HepG2 (cell line): ENCODE results near the gene KIF26B.

Experiments used
- ATAD3A ChIP-seq: sonication (generic); formaldehyde crosslinking; IDR thresholded peaks from 2 replicates; pipeline ENCODE4 v1.4.0; 2020; ENCODE audit warnings: missing genetic modification reagents
- ATF7 ChIP-seq, 2 experiments: fragments of 450-650 bp in 1 of 2; sonication (generic) in 1 of 2; formaldehyde crosslinking in 1 of 2; IDR thresholded peaks; 2 replicates each; pipeline versions ENCODE4 v1.4.0 to v1.6.1; 2016 to 2020; ENCODE audit warnings: antibody characterized with exemption in 1 of 2, mild to moderate bottlenecking in 1 of 2, missing genetic modification reagents in 1 of 2
- CBFB ChIP-seq: sonication (generic); formaldehyde crosslinking; IDR thresholded peaks from 2 replicates; pipeline ENCODE4 v1.4.0; 2020; ENCODE audit warnings: missing genetic modification reagents
- MAX ChIP-seq: IDR thresholded peaks from 2 replicates; pipeline ENCODE4 v1.6.1; 2012; ENCODE audit warnings: inconsistent platforms
- MTA1 ChIP-seq: sonication (generic); formaldehyde crosslinking; IDR thresholded peaks from 2 replicates; pipeline ENCODE4 v1.4.0; 2020; ENCODE audit warnings: missing genetic modification reagents, mild to moderate bottlenecking, borderline replicate concordance
- PRDM15 ChIP-seq: sonication (generic); formaldehyde crosslinking; IDR thresholded peaks from 2 replicates; pipeline ENCODE4 v1.4.0; 2020; ENCODE audit warnings: missing genetic modification reagents
- SALL2 ChIP-seq: sonication (generic); formaldehyde crosslinking; IDR thresholded peaks from 2 replicates; pipeline ENCODE4 v1.8.1; 2023; ENCODE audit warnings: mild to moderate bottlenecking, missing genetic modification reagents, inconsistent platforms
- ZNF766 ChIP-seq: sonication (generic); formaldehyde crosslinking; IDR thresholded peaks from 2 replicates; pipeline ENCODE4 v1.5.0; 2020; ENCODE audit warnings: missing genetic modification reagents, borderline replicate concordance
- ZNF777 ChIP-seq: sonication (generic); formaldehyde crosslinking; IDR thresholded peaks from 2 replicates; pipeline ENCODE4 v1.4.0; 2020; ENCODE audit warnings: missing genetic modification reagents
- TF ChIP-seq, protein P1 (sequence below): sonication (generic); formaldehyde crosslinking; IDR thresholded peaks from 2 replicates; pipeline ENCODE4 v1.4.0; 2020; ENCODE audit warnings: missing genetic modification reagents, borderline replicate concordance
- TF ChIP-seq, protein P2 (sequence below): sonication (generic); formaldehyde crosslinking; IDR thresholded peaks from 2 replicates; pipeline ENCODE4 v1.4.0; 2020; ENCODE audit warnings: mild to moderate bottlenecking, missing genetic modification reagents
- TF ChIP-seq, protein P3 (sequence below): sonication (generic); formaldehyde crosslinking; IDR thresholded peaks from 2 replicates; pipeline ENCODE4 v1.5.0; 2020; ENCODE audit warnings: mild to moderate bottlenecking, missing genetic modification reagents, moderate library complexity

DNA sequence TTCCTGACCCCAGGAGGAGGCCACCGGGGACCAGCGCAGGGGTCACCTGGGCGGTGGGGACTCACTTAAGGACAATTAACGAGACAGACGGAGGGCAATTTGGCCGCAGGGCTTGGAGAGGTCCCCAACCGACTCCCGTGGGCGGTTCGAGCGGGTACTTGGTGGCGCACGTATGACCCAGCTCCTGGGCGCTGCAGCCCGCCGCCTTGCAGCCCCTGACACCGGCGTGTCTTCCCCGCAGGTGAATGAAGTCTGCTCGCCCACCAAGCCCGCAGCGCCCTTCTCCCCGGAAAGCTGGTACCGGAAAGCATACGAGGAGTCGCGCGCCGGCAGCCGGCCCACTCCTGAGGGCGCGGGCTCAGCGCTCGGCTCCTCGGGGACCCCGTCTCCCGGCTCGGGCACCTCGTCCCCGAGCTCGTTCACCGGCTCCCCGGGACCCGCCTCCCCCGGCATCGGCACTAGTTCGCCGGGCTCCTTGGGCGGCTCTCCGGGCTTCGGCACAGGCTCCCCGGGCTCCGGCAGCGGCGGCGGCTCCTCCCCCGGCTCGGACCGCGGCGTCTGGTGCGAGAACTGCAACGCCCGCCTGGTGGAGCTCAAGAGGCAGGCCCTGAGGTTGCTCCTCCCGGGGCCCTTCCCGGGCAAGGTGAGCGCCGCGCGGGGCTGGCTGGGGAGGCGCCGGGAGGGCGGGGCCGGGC is 1.4 kb downstream of the KIF26B start:
- TF ChIP-seq, protein P1, sequence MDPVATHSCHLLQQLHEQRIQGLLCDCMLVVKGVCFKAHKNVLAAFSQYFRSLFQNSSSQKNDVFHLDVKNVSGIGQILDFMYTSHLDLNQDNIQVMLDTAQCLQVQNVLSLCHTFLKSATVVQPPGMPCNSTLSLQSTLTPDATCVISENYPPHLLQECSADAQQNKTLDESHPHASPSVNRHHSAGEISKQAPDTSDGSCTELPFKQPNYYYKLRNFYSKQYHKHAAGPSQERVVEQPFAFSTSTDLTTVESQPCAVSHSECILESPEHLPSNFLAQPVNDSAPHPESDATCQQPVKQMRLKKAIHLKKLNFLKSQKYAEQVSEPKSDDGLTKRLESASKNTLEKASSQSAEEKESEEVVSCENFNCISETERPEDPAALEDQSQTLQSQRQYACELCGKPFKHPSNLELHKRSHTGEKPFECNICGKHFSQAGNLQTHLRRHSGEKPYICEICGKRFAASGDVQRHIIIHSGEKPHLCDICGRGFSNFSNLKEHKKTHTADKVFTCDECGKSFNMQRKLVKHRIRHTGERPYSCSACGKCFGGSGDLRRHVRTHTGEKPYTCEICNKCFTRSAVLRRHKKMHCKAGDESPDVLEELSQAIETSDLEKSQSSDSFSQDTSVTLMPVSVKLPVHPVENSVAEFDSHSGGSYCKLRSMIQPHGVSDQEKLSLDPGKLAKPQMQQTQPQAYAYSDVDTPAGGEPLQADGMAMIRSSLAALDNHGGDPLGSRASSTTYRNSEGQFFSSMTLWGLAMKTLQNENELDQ (CRISPR knock-in tag), result no peak
- TF ChIP-seq MTA1 (CRISPR knock-in tag) (no peak), ZNF777 (CRISPR knock-in tag) (peak; percentile 87), ZNF766 (no peak), ATAD3A (no peak), SALL2 (CRISPR knock-in tag) (peak; percentile 40; the same call in 1 of the 2 replicates), PRDM15 (CRISPR knock-in tag) (no peak), ATF7 (IDR thresholded peaks at IDR 0.05) (no peak), ATF7 (CRISPR knock-in tag; IDR thresholded peaks at IDR 0.05) (no peak), CBFB (CRISPR knock-in tag) (no peak), MAX (no peak)
- TF ChIP-seq, protein P2, sequence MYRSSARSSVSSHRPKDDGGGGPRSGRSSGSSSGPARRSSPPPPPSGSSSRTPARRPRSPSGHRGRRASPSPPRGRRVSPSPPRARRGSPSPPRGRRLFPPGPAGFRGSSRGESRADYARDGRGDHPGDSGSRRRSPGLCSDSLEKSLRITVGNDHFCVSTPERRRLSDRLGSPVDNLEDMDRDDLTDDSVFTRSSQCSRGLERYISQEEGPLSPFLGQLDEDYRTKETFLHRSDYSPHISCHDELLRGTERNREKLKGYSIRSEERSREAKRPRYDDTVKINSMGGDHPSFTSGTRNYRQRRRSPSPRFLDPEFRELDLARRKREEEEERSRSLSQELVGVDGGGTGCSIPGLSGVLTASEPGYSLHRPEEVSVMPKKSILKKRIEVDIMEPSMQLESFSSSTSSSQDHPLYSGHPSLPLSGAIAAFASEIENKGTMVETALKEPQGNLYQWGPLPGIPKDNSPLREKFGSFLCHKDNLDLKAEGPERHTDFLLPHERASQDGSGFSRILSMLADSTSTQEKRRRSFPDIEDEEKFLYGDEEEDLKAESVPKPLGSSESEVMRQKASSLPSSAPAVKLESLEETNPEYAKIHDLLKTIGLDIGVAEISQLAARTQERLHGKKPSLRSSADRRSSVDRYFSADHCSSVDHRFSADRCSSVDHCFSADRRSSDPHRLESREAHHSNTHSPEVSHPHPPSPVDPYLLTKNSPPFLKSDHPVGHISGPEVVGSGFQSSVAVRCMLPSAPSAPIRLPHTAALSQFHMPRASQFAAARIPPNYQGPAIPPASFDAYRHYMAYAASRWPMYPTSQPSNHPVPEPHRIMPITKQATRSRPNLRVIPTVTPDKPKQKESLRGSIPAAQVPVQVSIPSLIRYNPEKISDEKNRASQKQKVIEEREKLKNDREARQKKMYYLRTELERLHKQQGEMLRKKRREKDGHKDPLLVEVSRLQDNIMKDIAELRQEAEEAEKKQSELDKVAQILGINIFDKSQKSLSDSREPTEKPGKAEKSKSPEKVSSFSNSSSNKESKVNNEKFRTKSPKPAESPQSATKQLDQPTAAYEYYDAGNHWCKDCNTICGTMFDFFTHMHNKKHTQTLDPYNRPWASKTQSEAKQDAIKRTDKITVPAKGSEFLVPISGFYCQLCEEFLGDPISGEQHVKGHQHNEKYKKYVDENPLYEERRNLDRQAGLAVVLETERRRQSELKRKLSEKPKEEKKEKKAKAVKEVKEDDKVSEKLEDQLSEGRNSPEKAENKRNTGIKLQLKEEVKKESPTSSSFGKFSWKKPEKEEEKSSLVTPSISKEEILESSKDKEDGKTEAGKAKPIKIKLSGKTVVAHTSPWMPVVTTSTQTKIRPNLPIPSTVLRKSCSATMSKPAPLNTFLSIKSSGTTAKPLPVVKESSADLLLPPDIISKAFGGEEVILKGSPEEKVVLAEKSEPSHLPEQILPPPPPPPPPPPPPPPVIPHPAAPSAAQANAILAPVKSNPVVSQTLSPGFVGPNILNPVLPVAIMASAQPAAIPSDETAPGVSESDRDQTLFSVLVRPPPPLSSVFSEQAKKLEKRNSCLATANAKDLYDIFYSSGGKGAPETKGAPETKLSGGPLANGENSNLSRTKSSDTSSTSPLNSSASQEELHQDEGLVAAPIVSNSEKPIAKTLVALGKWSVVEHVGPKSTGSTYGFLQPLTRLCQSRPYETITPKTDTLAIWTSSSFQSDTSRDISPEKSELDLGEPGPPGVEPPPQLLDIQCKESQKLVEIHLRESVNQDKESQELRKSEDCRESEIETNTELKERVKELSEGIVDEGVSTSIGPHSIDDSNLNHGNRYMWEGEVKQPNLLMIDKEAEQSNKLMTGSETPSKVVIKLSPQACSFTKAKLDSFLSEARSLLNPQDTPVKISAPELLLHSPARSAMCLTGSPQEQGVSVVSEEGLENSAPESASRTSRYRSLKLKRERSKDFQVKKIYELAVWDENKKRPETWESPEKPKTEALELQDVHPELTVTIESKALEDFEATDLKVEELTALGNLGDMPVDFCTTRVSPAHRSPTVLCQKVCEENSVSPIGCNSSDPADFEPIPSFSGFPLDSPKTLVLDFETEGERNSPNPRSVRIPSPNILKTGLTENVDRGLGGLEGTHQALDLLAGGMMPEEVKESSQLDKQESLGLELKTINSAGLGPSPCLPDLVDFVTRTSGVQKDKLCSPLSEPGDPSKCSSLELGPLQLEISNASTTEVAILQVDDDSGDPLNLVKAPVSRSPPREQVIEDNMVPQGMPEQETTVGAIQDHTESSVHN (CRISPR knock-in tag), result no peak
- TF ChIP-seq, protein P3, sequence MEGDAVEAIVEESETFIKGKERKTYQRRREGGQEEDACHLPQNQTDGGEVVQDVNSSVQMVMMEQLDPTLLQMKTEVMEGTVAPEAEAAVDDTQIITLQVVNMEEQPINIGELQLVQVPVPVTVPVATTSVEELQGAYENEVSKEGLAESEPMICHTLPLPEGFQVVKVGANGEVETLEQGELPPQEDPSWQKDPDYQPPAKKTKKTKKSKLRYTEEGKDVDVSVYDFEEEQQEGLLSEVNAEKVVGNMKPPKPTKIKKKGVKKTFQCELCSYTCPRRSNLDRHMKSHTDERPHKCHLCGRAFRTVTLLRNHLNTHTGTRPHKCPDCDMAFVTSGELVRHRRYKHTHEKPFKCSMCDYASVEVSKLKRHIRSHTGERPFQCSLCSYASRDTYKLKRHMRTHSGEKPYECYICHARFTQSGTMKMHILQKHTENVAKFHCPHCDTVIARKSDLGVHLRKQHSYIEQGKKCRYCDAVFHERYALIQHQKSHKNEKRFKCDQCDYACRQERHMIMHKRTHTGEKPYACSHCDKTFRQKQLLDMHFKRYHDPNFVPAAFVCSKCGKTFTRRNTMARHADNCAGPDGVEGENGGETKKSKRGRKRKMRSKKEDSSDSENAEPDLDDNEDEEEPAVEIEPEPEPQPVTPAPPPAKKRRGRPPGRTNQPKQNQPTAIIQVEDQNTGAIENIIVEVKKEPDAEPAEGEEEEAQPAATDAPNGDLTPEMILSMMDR (CRISPR knock-in tag), result peak; percentile 83
